ENCODE measurements around the gene KDSR.
"Not testable (repeated sequence)": the region's sequence is repeated elsewhere in the genome, so short reads cannot be mapped to it uniquely, and the experiment has no call there.

Gene KDSR

DNA sequence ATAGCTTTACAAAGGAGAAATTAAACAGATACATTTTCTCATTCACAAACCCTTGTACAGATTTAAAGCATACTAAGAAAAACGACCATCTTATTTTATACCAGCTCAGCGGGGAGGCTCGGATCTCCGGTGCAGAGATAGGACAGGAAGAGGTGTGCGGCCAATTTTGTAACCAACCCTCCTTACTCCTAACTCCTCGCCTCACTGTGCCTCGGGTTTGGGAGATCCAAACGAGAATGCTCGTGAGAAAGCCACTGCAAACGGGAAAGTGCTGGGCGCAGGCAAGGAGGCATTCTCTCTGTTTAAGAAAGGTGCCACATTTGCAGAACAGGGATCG, 1.2 kb downstream of the KDSR start:
- DNase-seq: no peak

DNA sequence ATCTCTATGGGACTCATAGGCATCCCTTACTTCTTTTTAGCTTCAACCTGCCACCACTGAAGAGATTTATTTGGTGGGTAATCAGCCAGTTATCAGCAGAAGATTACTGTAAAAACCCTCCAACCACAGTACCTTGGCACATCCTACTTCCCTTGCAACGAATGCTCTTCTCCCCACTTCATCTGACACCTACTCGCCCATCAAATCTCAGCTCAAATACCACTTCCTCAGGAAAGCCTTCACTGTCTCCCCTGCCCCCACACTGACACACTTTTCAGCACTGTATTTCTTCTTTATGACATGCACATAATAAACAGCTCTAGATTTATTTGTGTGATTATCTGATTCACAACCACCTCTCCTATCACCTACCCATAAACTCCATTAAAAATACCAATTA, 3.1 kb downstream of the KDSR start:
- DNase-seq: peak; percentile 29

DNA sequence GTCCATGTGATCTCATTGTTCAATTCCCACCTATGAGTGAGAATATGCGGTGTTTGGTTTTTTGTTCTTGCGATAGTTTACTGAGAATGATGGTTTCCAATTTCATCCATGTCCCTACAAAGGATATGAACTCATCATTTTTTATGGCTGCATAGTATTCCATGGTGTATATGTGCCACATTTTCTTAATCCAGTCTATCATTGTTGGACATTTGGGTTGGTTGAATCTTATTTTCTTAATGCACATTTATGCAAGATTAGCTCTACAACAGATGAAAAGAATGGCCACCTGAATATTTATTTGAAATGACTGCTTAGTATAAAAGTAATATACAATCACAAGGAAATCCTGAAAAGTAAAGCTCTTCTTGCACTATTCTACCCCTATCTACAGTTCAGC, 3.6 kb downstream of the KDSR start:
- DNase-seq: not testable (repeated sequence)

DNA sequence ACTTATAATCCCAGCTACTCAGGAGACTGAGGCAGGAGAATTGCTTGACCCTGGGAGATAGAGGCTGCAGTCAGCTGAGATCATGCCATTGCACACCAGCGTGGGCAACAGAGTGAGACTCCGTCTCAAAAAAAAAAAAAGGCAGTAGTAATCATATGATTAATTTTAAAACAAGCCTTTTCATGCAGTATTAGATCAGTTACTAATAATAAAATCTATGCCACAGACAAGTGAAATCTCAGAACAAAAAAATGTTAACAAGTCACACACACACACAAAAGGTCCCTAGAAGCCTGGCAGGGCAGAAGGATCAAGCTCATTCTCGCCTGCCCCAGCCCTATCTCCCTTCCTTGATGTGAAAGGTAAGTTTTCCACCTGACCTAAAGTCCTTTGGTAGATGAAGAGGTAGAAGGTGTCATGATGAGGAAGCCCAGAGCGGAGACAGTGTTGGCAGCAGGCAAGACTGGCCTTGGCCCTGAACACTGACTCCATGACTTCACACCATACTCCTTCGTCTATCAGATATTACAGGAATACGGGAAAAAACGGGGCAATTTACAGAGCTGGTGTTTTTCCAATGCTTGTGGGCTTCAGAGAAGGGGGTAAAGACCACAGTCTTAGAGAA, 10.6 kb downstream of the KDSR start:
- DNase-seq: no peak

GRCh38 chr18:63350230-63350629, 16.8 kb downstream of the KDSR start:
- DNase-seq: no peak

DNA sequence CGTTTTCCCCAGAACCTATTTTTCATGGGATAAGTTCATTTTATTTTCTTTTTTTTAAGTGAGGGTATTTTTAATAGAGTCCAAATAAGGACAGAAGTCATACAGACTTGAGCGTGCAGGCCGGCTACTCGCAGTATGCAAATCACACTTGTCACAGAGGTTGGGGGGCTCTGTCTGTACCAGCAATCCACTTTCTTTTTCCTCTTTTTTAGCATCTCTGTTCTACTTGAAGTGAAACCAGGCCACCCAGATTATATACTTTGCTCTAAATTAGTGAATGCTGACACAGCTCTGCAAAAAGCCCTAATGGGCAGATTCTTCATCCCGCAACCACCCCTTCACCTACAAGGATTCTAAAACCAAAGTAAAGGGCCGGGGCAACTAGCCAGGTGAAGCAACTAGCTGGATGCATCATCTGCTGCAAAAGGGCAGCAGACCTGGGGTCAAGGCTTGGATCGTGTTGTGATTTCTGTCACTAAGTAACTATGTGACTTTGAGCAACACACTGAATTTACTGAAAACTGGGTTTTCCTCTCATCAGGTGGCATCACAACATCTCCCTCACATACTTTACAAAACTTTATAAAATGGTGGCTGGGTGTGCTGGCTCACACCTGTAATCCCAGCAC, 18.4 kb downstream of the KDSR start:
- no peak for DNase-seq

DNA sequence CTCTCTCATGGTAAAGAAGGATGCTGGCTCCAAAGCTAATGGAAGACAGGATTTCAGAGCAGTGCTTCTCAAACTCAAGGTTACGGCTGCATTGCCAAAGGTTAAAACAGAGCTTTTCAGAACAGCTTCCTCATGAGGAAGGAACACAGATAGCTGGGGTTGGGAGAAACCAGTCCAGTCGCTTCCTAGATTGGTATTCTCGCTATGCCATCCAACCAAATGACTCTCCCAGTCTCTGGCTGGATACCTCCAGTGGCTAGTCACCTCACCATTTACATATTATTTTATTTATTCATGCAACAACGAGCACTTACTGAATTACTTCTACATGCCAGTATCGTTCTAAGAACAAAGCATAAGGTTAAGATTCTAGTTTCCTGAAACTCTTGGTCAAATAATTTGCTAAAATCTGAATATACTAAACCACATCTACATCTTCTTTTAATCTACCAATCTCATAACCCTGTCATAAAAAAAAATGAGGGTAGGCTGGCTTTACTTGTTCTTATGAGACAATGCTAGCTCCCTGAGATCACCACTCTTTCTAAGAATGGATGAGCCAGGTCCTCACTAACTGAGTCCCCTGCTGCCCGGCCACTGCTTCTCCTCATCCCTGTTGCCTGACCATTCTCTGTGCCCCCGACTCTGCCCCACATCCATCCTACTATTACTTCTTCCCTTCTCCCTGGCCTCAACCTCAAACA, 20.4 kb downstream of the KDSR start:
- no peak for DNase-seq

GRCh38 chr18:63346031-63346430, 21.0 kb downstream of the KDSR start:
- DNase-seq: no peak

DNA sequence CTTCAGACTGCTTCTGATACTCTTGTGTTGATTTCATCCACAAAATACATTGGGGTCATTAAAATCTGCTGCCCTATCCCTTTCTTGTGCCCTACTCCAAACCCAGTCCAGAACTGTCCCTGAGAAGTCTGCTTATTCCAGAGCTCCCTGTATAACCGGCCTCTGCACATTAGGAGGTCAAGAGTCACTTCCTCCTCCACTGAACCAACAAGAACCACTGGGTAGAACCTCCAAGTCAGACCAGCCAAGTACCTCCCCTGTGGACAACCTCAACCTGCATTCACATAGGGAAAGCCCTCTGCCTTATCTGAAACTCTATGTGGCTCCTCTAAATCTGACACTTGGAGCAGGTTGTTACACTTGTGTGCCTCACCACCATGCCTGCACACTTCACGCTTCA, 22.1 kb downstream of the KDSR start:
- DNase-seq: no peak

GRCh38 chr18:63344263-63344662, 22.7 kb downstream of the KDSR start:
- no peak for DNase-seq

- DNase-seq: no peak
Observed at GRCh38 chr18:63342206-63342605, 24.8 kb downstream of the KDSR start.

- DNase-seq: no peak
Observed at GRCh38 chr18:63339920-63340484, 27.0 kb downstream of the KDSR start.

DNA sequence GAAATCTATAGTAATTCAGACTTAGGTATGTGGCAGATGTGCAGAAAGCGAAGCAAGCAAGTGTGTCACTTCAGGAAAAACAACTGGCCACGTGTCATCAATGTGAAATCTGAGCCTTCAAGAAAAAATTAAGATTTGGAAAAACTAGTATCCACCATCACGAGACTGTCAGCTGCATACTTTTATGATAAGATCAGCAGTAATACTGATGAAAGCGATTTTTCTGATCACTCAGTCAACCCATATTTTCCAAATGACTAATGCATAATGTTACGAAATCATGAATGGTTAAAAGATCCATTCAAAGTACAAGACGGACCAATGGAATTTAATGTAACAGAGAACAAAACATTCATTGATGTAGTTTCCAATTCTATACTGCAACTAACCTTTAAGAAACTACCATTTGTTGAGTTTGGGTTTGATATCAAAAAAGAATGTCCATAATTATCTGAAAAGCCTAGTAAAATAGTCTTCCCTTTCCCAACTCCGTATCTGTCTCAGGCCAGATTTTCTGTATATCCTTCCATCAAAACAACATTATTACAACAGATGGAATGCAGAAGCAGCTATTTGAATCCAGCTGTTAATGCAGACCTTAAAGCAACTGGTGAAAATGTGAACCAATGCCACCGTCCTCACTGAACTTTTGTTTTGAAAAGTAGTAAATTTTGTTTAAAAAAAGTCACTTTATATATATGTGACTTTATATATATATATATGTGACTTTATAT, 30.5 kb downstream of the KDSR start:
- DNase-seq: no peak

- DNase-seq: no peak
Observed at GRCh38 chr18:63331105-63331504, 35.9 kb downstream of the KDSR start.

DNA sequence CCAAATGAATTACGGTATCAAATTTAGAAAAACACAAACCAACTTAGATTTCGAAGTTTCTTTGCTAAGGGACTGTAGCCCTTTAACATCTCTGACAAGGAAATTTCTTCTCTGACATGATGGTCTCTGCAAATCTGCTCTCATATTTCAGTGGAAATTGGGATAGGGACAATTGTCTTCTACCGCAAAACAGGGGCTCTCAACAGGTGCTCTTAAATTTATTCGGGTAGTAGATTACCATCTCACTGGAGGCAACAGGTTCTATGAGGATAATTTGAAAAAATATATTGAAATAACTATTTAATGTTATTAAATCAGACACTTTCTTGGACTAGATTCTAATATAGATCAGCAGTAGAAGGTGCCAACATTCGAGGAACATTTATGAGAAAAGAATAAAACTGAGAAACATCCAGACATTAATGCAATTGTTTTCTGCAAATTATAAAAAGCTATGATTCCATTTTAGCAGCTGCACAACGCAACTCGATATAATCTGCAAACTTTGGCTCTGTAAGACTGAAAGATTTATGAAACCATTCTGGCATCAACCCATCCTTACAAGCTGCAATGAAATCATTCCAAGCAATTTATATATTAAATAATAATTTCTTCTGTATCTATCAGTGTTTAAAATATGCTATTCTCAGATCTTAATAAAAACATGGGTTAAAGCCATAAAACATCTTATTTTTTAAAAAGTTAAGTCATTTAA, 37.4 kb downstream of the KDSR start:
- no peak for DNase-seq

GRCh38 chr18:63326011-63326410, 41.0 kb downstream of the KDSR start:
- DNase-seq: no peak

- no peak for DNase-seq
Observed at GRCh38 chr18:63325086-63325686, 41.8 kb downstream of the KDSR start.

GRCh38 chr18:63322908-63323634, 43.9 kb downstream of the KDSR start:
- peak; percentile 27 for DNase-seq

- no peak for DNase-seq
Observed at GRCh38 chr18:63322206-63322605, 44.8 kb downstream of the KDSR start.

GRCh38 chr18:63321291-63321690, 45.7 kb downstream of the KDSR start:
- DNase-seq: no peak

- no peak for DNase-seq
Observed at GRCh38 chr18:63320975-63321265, 46.1 kb downstream of the KDSR start.

All from activated effector memory CD4-positive, alpha-beta T cell treated with Interleukin-2 at 50 U/mL for 16 hours (primary cell).